NOMO-1 treated with DMSO at 0.1 percent for 48 hours (cell line): ENCODE measurements around the gene SEPTIN12.
"Not testable (repeated sequence)": the region's sequence is repeated elsewhere in the genome, so short reads cannot be mapped to it uniquely, and the experiment has no call there.

ENCODE experiments used
- DNase-seq: peaks from one replicate; lab custom pipeline; 2025; ENCODE audit not compliant: unreplicated experiment; lab: John Stamatoyannopoulos, UW

Gene SEPTIN12

DNA sequence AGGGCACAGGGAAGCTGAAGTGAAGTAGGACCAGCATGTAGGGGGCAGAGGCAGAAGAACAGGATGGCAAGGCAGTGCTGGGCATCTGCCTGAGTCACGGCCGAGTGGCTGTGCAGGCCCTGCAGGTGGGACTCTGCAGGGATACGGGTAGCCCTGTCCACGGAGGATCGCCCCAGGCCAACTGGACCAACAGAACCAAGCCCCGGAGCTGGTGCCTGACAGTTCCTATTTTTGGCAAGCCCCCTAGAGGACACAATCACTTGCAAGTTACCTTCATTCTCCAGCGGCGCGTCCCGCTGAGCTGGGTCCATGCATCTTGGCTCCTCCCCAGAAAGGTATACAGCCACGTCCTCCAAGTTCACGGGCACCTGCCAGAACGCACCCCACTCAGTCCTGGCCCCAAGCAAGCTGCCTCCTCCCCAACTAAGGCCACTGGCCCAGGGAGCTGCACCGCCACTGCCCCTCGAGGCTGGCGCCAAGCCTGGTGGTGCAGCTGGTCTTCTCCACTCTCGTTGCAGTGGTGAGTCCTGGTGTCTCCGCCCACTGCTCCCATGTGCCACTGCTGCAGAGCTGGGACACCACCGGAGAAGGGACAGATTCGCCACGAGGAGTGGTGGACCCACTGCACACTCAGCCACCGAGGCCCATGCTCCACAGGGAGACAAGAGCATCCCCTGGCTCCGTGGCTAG is 27.8 kb downstream of the SEPTIN12 start:
- no peak for DNase-seq

DNA sequence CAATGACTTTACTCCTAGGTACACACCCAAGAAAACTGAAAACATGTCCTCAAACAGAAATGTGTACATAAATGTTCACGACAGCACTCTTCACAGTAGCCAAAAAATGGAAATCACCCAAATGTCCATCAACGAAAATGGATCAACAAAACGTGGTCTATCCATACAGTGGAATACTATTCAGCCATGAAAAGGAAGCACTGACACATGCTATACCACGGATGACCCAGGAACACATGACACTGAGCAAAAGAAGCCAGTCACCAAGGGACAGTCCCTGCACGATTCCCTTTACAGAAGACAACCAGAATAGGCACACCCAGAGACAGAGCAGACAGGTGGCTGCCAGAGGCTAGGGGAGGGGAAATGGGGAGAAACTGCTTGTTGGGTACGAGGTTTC is 32.5 kb downstream of the SEPTIN12 start:
- DNase-seq: no peak

DNA sequence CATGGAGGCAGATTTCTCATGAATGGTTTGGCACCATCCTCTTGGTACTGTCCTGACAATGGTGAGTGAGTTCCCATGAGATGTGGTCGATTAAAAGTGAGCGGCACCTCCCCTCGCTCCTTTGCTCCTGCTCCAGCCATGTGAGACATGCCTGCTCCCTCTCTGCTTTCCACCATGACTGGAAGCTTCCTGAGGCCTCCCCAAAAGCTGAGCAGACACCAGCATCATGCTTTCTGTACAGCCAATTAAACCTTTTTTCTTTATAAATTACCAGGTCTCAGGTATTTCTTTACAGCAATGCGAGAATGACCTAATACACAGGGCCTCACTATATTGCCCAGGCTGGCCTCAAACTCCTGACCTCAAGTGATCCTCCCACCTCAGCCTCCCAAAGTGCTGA is 33.3 kb downstream of the SEPTIN12 start:
- no peak for DNase-seq

DNA sequence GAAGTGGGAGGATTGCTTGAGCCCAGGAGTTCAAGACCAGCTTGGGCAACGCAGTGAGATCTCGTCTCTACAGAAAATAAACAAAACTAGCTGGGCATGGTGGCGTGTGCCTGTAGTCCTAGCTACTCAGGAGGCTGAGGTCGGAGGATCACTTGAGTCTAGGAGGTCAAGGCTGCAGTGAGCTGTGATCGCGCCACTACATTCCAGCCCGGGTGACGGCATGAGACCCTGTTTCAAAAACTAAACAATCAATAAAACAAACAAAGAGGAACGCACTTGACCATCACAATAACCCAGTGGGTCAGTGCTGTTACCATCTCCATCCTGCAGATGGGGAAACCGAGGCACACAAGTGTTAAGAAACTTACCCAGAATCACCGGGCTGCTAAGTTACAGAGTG is 34.9 kb downstream of the SEPTIN12 start:
- DNase-seq: no peak

DNA sequence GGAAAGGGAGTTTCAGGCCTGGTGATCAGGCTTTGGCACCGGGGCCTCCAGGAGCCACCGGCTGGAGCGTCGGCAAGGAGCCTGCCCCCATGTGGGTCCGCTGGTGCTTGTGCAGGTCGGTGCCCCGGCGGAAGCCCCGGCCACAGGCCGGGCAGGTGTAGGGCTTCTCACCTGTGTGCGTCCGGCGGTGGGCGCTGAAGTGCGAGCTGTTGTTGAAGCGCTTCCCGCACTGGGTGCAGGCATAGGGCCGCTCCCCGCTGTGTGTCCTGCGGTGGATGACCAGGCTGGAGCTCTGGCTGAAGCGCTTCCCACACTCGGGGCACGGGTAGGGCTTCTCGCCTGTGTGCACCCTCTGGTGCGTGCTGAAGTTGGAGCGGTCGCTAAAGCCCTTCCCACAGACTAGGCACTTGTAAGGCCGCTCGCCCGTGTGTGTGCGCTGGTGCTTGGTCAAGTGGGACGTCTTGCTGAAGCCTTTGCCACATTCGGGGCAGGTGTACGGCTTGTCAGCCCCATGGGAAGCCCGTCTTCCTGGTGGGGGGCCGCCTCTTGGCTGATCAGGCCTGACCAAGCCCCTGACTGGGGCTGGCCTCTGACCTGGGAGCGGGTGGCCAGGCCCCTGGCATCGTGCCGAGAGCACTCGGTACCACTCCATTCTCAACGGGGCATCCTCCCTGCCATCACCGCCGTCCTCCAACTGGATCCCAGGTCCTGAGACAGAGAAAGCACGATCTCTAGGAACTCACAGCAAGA is 35.6 kb downstream of the SEPTIN12 start:
- DNase-seq: no peak

DNA sequence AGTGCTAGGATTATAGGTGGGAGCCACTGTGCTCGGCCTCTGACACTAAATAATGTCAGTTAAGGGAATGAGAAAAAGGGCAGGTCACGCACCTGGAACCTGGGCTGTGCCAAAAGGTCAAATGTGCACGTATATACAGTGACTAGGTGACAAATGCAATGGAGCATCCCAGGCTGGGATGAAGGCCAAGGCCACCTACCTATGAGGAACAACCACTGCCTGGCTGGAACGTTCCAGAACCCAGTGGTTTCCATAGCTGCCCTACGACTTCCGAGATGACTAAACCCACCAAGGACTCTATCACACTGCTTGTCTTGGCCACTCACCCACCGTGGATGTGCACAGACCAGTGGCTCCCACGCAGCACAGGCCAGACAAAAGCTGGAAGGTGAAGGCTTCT is 37.2 kb downstream of the SEPTIN12 start:
- no peak for DNase-seq

DNA sequence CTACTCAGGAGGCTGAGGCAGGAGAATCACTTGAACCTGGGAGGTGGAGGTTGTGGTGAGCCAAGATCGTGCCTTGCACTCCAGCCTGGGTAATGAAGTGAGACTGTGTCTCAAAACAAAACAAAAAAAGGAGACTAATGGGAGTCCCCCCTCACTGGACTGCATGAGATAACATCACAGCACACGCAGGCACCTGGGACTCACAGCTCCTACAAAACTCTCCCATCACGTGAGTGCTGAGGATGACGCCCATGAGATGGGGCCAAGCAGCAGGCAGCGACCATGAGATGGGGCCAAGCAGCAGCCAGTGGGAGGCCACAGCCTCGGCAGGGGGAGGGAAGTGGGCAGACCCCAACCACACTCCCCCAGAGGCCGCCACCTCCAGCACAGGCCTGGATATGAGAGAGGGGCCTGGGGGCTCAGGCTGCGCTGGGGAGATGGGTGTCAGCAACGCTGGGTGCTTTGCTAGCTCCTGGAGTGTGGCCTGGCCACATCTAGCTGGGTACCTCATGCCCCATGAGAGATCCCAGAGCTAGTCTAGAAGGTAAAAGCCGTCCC is 38.4 kb downstream of the SEPTIN12 start:
- no peak for DNase-seq

DNA sequence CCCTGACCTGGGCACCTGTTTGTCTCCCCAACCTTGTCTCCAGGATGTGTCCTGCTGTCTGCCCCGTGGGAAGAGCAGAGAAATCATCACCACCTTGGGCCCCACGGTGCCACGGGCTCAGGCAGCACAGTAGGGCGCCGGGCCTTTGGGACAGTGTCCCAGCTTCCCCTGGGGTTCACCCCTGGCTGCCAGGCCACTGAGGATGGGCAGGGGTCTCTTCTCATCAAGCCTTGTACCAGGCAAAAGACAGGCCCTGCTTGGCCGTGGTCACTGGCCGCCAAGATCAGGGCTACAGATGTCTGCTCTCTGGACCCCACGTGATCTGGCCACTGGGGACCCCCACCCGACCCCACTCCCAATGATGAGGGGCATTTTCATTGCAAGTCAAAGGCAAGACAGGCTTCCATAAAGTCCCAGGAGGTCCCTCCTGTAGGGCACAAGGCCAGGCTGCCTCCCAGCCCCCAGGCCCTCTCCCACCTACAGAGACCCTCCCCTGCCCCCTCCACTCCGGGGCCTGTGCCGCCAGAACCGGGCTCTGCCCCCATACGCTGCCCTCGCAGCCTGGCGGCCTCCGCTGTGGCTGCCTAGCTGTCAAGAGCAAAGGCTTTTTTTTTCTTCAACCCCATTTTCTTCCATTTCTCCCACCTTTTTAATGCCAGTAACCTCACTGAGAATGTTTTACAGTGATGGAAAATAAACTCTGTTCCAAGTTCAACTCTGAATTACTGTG is 39.3 kb downstream of the SEPTIN12 start:
- no peak for DNase-seq

DNA sequence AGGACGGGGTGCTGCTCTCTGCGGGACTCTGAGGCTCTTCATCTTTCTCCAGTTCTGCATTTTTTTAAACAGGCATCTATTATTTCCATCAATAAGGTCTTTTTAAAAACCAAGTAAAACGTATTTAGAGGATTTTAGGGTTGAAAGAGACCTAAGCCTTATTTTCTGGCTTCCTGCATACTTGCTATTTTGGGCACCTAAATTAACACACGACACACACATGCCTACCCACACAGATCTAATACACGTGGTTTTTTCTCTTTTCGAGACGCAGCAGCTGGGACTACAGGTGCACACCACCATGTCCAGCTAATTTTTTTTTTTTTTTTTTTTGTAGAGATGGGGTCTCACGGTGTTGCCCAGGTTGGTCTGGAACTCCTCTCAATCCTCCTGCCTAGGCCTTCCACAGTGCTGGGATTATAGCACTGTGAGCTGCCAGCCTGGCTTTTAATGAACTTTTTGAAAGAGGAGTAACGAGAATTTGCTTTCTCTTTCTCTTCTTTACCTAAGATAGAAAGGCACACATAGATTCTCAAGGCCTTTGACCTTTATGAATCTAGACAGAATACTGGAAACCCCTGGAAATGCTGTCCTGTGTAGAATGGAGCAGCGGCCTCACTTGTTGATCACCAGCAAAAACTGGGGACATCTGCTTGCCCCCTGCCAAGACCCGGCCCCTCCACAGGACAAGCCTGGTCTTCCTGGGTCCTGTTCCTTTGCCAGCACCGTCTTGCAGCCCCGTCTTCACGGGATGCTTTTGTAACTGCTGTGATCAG is 40.1 kb downstream of the SEPTIN12 start:
- DNase-seq: no peak

DNA sequence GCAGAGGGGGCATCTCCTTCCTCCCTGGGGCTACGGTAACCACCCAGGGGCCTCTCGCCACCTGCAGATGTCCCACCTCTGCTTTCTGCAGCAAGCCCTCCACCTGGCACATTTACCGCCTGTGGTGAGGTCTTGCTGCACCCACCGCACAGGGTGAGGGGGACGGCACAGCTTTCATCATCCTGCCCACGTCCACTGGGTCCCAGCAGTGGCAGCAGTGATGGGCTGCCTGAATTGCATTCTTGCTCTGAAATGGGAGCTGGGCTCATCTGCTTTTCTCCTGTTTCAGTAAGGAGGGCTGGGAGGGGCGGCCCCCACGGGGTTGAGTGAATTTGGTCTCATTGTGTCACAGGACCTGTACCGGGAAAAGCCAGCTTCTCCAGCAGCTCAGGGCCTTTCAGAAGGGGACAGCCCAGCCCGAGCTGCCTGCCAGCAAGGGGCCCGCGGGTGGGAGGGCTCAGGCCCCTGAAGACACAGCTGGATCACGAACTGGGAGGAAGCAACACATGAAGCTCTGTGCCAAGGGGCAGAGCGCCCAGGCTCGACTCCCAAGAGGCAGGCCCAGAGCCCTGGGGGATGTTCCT is 41.1 kb downstream of the SEPTIN12 start:
- DNase-seq: no peak

DNA sequence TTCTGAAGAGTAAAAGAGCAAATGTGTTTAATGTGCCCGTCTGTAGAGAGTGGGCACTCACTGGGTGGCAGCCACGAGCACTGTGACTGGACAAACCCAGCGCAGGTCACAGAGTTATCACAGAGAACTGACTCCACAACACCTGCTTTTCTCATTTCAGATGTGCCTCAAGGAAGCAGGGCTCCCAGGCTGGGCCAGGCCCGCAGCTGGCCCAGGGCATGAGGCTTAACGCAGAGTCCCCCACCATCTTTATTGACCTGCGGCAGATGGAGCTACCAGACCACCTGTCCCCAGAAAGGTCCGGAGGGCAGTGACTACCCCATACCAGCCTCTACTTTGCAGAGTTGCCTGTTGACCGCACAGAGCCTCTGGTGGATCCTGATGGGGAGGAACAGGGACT is 41.9 kb downstream of the SEPTIN12 start:
- DNase-seq: no peak

DNA sequence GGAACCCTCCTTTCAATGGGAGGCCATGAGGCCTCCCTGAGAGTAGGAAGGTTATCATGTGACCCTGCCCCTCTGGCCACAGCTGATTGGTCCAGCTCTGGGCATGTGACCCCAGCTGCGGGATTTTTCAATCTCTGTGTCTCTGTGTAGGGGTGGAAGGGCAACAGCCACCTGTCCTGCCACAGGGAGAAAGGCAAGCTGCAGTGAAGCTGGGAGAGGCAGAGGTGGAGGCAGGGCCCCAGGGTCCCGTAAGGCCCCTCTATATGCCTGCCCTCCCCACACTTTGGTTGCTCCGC is 42.9 kb downstream of the SEPTIN12 start:
- DNase-seq: no peak

DNA sequence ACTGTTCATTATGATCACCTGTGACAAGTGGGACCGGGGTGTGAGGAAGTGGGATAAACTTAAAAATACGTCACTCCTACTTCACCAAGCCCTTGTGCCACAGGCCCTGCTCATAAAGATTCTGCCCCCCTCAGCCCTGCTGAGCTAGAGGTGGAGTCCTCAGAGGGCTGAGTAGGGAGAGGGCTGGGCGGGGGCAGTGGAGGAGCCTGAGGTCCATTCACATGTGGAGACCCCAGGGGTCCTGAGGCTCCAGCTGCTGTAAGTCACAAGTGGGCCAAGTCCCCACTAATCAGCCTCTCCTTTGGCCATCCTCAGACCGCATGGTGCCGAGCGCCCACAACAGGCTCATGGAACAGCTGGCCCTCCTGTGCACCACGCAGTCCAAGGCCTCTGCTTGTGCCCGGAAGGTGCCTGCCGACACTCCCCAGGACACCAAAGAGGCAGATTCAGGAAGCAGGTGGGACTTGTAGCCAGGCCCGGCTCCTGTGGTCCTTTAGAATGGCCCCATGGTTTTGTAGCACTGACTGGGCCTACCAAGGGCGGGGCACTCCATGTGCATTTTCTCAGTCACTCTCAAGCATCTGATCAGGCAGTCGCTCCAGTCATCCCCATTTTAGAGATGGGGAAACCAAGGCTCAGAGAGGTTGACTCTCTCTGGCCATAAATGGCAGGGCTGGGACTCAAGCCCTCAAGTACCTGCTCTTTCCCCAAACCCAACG is 43.4 kb downstream of the SEPTIN12 start:
- DNase-seq: no peak

DNA sequence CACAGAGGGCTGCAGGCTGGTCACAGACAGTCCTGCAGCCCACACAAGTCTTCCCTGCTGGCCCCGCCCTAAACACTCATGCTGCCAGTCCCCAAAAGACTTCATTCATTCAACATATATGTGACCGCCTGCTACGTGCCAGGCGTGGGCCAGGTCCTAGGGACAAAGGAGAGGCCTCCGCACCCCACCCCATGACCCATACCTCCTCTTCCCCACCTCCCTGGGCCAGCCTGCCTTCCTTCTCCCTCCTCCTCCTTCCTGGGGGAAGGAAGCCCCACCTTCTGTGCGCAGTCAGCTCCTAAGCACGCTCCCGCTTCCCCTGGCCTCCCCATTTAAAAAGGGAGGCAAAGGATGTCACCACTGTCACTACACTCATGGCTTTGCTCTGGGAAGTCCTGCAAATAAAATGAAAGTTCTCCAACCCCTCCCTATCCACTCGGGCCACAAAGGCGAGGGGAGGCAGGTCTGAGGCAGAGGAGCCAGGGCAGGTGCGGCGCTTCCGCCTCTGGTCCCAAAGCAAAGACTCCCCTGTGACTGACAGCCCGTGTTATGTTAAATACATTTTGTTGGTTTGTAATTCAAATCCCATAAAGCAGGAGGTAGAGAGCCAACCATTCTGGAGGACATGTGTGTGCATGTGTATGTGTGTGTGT is 44.8 kb downstream of the SEPTIN12 start:
- no peak for DNase-seq

DNA sequence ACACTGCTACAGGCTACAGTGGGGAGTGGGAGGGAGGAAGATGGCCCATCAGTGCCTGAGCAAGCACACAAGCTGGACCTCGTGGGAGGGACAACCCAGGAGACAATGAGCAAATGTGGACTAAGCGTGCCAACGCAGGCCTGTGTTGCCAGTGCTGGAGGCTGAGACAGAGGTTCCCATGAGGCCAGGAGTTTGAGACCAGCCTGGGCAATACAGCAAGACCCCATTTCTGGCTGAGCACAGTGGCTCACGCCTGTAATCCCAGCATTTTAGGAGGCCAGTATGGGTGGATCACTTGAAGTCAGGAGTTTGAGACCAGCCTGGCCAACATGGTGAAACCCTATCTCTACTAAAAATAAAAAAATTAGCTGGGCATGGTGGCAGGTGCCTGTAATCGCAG is 49.8 kb downstream of the SEPTIN12 start:
- DNase-seq: not testable (repeated sequence)

DNA sequence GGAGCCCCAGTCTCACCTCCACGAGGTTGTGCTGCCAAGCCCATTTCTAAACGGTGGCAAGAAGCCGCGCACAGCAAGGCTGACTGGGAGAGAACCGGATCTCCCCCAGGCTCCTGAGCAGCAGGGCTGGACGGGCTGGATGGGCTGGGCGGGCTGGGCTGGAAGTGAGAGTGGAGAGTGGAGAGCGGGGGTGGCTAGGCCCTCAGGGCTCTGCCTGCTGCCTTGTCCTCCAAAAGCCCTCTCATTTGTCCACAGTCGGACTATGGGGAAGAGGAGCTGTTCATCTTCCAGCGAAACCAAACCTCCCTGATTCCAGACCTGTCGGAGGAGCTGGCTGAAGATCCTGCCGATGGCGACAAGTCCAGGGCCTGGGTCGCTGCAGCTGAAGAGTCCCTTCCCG is 50.6 kb downstream of the SEPTIN12 start:
- DNase-seq: no peak

DNA sequence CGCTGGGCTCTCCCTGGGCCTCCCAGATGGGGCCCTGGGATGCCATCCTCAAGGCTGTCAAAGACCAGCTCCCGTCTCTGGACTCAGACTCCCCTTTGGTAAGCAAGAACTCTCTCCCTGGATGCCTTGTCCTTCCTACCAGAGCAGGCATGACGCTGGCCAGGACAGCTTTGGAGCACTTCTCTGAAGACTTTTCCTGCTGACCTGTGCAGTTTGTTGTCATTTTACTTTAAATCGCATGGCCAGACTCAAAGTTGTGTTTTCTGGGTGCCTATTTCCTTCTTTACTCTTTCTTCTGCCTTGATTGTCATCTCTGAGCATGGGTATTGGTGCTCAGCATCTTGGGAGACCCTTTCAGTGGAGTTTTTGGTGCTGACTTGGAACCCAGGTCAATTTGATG is 51.6 kb downstream of the SEPTIN12 start:
- no peak for DNase-seq

DNA sequence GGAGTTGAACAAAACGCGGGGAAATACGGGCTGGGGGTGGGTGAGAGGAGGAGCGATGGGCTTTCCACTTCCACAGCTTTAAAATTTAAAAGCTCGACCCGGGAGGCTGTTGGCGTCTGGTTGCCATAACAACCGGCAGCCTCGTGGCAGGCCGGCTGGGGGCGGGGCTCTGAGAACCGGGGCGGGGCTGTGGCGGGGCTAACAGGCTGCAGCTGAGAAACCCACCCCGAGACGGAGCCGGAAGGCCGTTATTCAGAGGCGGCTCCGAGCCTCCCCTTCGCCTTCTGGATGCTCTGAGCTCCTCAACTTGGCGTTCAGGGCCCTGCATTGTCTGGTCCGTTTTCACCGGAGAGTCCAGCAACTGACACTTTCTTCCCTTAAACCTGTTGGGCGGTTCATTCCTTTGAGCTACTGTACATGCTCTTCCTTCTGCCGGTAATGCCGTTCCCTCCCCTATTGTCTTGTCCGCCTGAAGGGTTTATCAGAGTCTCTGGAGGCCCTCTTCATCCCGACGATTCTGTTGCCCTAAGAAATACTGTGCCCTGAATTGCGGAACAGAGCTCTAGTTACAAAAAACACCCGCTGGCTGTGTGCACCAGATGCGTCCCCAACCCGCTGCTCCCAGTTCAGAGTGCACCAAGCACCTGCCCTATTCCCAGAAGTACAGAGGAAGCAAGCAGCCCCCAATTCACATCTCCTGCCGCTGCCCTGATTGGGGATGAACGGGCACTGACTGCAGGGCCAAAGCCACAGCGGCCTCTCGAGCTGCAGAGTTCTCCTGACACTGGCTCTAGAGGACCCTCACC is 53.2 kb downstream of the SEPTIN12 start:
- DNase-seq: peak; percentile 70
